SJCRH30 (cell line): ENCODE data around the gene LIMS1. TPM values are rescaled to one million over a fixed set of nuclear protein-coding genes. Genes with fewer than 3 reads are reported as not detected.
A peak's percentile ranks its signal among the peaks of the same experiment; 100 is the strongest.
"Not testable (repeated sequence)": the region's sequence is repeated elsewhere in the genome, so short reads cannot be mapped to it uniquely, and the experiment has no call there.

Experiments used
- DNase-seq, 2 experiments: peaks; one replicate each; pipeline ENCODE4 v3.0.0-alpha.2; 2015 to 2020
- H3K27ac ChIP-seq: fragments of 250-450 bp; sonication (Bioruptor Pico); 2 replicates; pipeline ENCODE4 v1.5.1; 2020; ENCODE audit warnings: mild to moderate bottlenecking, moderate library complexity
- H3K27me3 ChIP-seq: fragments of 250-450 bp; sonication (Bioruptor Pico); 2 replicates; pipeline ENCODE4 v1.5.1; 2020; ENCODE audit warnings: mild to moderate bottlenecking, moderate library complexity
- H3K36me3 ChIP-seq: fragments of 250-450 bp; sonication (Bioruptor Pico); 2 replicates; pipeline ENCODE4 v1.5.1; 2020; ENCODE audit warnings: mild to moderate bottlenecking, moderate library complexity
- H3K4me1 ChIP-seq: fragments of 250-450 bp; sonication (Bioruptor Pico); 2 replicates; pipeline ENCODE4 v1.5.1; 2020; ENCODE audit warnings: mild to moderate bottlenecking, moderate library complexity
- H3K4me3 ChIP-seq: fragments of 250-450 bp; sonication (Bioruptor Pico); 2 replicates; pipeline ENCODE4 v1.5.1; 2020; ENCODE audit warnings: mild to moderate bottlenecking, moderate library complexity
- H3K9me3 ChIP-seq: fragments of 250-450 bp; sonication (Bioruptor Pico); replicated peaks from 2 replicates; pipeline ENCODE4 v1.5.1; 2020; ENCODE audit warnings: mild to moderate bottlenecking, moderate library complexity
- total RNA-seq: library from RNA; depleted of rRNA; stranded (reverse); fragments of >200 nt; shearing (Covaris generic); gene quantifications from 2 replicates; pipeline ENCODE4 v1.2.3, GENCODE V29; 2014; rRNA removed

The LIMS1 gene
- total RNA-seq, 1 experiment from 2014 or later = 44.0 TPM

DNA sequence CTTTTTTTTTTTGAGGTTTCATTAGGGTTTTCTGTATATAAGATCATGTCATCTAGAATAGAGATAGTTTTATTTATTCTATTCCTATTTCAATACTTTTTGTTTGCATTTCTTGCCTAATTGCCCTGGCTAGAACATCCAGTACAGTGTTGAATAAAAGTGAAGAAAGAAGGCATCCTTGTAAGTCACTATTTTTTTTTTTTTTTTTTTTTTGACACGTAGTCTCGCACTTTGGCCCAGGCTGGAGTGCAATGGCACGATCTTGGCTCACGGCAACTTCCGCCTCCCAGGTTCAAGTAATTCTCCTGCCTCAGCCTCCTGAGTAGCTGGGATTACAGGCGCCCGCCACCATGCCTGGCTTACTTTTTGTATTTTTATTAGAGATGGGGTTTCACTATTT, 157.2 kb downstream of the LIMS1 start:
- Histone ChIP-seq H3K9me3 (no peaks in the 10 kb centered on the region), H3K27ac (no peak overlapping the region)

DNA sequence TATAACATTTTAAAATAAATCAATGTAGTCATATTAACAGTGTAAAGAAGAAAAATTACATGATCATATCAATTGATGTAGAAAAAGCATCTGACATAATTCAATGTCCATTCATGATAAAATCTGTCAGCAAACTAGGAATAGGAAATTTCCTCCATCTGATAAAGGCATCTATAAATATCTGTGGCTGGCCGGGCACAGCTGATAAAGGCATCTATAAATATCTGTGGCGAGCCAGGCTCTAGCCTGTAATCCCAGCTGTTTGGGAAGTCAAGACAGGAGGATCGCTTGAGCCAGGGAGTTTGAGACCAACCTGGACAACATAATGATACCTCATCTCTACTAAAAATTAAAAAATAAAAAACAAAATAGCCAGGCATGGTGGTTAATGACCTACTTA, 166.9 kb downstream of the LIMS1 start:
- Histone ChIP-seq H3K27ac (no peak overlapping the region), H3K9me3 (no peaks in the 10 kb centered on the region), H3K27me3 (no peaks in the 10 kb centered on the region), H3K36me3 (no peaks in the 10 kb centered on the region), H3K4me3 (no peak overlapping the region), H3K4me1 (peaks cover 9% of the 10 kb centered on the region)
- peak; percentile 55 to 64 for DNase-seq

More for the DNA sequence above, 157.2 kb downstream of the LIMS1 start:
- DNase-seq = no peak
- H3K36me3 ChIP-seq = no peaks in the 10 kb centered on the region
- H3K27me3 ChIP-seq = no peaks in the 10 kb centered on the region
- no peaks in the 10 kb centered on the region for H3K4me1 ChIP-seq
- H3K4me3 ChIP-seq = no peak overlapping the region

DNA sequence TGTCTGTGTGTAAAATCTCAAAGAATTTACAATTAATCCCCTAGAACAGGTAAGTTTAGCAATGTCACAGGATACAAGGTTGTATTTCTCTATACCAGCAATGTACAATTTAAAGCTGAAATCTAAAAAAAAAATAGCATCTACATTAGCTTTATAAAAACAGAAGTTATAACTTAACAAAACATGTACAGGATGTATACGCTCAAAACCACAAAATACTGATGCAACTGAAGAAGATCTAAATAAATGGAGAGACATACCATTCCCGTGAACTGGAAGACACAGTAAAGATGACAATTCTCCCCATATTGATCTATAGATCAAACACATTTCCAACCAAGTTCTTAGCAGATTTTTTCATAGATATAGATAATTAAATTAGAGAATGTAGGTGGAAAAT, 167.5 kb downstream of the LIMS1 start:
- no peaks in the 10 kb centered on the region for H3K27me3 ChIP-seq
- no peaks in the 10 kb centered on the region for H3K36me3 ChIP-seq
- H3K4me3 ChIP-seq = no peak overlapping the region
- DNase-seq = no peak
- H3K27ac ChIP-seq = no peak overlapping the region
- peaks cover 9% of the 10 kb centered on the region for H3K4me1 ChIP-seq
- H3K9me3 ChIP-seq = no peaks in the 10 kb centered on the region

DNA sequence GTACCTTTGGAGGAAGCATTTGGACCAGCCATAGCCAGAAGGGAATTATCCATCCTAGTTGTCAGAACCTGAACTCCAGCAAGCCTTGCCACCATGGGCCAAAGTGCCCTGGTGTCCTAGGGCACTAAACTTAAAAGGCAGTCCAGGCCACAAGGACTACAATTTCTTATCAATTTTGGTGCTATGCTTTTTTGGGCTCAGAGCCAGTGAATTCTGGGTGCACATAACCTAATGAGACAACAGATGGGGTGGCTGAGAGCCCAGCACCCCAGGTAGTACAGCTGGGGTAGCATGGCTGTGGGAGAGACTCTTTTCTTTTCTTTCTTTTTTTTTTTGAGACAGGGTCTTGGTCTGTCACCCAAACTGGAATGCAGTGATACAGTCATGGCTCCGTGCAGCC, 170.6 kb downstream of the LIMS1 start:
- no peak overlapping the region for H3K4me3 ChIP-seq
- no peak for DNase-seq
- no peak overlapping the region for H3K27ac ChIP-seq
- no peaks in the 10 kb centered on the region for H3K36me3 ChIP-seq
- H3K9me3 ChIP-seq = no peaks in the 10 kb centered on the region
- H3K27me3 ChIP-seq = no peaks in the 10 kb centered on the region
- H3K4me1 ChIP-seq = peaks cover 9% of the 10 kb centered on the region

DNA sequence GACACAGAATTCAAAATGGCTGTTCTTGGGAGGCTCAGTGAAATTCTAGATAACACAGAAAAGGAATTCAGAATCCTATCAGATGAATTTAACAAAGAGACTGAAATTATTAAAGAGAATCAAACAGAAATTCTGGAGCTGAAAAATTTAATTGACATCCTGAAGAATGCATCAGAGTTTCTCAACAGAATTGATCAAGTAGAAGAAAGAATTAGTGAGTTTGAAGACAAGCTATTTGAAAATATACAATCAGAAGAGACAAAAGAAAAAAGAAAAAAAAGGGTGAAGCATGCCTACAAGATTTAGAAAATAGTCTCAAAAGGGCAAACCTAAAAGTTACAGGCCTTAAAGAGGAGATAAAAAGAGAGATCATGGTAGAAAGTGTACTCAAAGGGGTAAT, 173.0 kb downstream of the LIMS1 start:
- DNase-seq = no peak
- Histone ChIP-seq H3K27ac (no peak overlapping the region), H3K4me1 (no peaks in the 10 kb centered on the region), H3K36me3 (no peaks in the 10 kb centered on the region), H3K27me3 (no peaks in the 10 kb centered on the region), H3K9me3 (no peaks in the 10 kb centered on the region), H3K4me3 (no peak overlapping the region)

DNA sequence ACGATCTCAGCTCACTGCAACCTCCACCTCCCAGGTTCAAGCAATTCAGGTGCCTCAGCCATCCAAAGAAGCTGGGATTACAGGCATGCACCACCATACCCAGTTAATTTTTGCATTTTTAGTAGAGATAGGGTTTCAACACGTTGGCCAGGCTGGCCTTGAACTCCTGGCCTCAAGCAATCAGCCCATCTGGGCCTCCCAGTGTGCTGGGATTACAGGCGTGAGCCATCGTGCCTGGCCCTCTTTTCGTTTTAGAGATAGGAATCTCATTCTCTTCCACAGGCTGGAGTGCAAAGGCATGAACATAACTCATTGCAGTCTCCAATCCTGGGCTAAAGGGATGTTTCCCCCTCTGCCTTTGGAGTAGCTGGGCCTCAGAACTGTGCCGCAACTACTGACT, 182.7 kb downstream of the LIMS1 start:
- not testable (repeated sequence) for H3K9me3 ChIP-seq

DNA sequence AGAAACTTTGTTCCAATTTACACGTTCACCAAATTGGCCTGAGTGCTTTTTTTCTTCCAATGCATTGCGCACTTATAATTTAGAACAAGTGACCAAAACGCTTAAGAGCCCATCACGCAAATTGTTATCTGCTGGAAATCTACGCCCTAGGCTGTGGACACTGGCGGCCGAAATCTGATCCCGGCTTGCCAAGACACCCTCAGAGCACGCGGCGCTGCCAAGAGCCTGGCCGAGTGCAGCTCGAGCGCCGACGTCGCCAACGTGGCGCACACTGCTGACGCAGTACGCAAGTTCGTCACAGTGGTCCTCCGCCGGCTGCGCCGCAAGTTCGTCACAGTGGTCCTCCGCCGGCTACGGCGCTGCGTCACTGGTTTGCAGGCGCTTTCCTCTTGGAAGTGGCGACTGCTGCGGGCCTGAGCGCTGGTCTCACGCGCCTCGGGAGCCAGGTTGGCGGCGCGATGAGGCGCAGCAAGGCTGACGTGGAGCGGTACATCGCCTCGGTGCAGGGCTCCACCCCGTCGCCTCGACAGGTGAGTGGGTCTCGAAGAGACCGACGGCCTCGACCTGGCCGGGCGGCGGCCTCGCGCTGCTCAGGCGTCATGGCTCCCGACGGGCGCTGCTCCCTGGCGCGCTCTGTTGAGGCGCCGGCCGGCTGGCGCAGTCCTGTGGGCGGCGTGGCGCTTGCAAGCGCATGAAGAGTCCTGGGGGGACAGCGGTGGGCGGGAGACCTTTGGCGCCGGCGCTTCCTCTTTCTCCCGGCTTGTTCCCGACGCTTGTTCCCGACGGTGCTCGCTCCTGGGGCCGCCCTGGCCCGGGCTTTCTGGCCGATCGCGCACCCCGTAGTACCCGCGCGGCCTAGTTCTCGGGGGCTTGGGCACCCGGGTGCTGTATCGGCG, 185.1 kb downstream of the LIMS1 start, which contains the start of gene RANBP2:
RANBP2 (plus strand) TSS at position 334 of the 896 bp plus-strand sequence; CDS start at position 459, 125 bp downstream.
- no peaks in the 10 kb centered on the region for H3K36me3 ChIP-seq
- no peaks in the 10 kb centered on the region for H3K4me1 ChIP-seq
- peak within 1 kb of the TSS; percentile 88 for H3K27ac ChIP-seq
- H3K9me3 ChIP-seq = no peaks in the 10 kb centered on the region
- peak; percentile 97 for DNase-seq
- H3K27me3 ChIP-seq = no peaks in the 10 kb centered on the region
- peak within 1 kb of the TSS; percentile 85 for H3K4me3 ChIP-seq

More for the DNA sequence above, 182.7 kb downstream of the LIMS1 start:
- not testable (repeated sequence) for H3K4me1 ChIP-seq, DNase-seq, H3K27ac ChIP-seq, H3K36me3 ChIP-seq, H3K4me3 ChIP-seq, H3K27me3 ChIP-seq

DNA sequence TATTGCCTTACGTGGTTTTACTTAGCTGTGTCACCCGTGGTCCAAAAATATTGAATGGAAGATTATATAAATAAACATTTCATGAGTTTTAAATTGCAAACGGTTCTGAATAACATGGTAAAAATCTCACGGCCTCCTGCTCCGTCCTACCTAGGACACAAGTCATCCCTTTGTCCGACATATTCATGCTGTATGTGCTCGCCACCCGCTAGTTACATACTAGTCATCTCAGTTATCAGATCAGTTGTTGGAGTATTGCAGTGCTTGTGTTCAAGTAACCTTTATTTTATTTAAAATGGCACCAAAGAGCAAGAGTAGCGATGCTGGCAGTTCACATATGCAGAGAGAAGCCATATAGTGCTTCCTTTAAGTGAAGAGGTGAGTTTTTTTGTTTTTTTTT, 191.8 kb downstream of the LIMS1 start:
- not testable (repeated sequence) for H3K27me3 ChIP-seq, H3K4me1 ChIP-seq, H3K36me3 ChIP-seq, H3K4me3 ChIP-seq, DNase-seq, H3K9me3 ChIP-seq, H3K27ac ChIP-seq

DNA sequence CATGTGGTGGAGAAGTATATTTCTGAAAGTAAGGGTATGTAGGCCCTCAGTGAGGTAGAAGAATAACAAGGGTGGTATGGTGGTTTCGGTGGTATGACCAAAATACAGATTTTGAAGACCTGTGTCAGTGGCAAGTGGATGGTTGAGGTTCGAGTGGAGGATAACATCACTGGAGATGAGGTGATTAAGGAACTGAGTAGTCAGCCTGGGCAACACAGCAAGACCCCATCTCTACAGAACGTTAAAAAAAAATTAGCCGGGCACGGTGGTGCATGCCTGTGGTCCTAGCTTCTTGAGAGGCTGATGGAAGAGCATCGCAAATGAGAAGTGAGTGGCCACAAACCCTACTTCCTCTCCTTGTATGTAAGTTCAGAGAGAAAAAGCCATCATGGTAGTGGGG, 200.4 kb downstream of the LIMS1 start:
- not testable (repeated sequence) for H3K9me3 ChIP-seq, H3K4me1 ChIP-seq, DNase-seq, H3K4me3 ChIP-seq, H3K27ac ChIP-seq, H3K27me3 ChIP-seq, H3K36me3 ChIP-seq

Other genes with a start within 250 kb of the LIMS1 start
- not detected in 2 replicates for gene SULT1C2, start 245.6 kb upstream of the LIMS1 start, total RNA-seq
- 1.6 and 2.4 TPM in 2 replicates for gene SULT1C4, start 156.5 kb upstream of the LIMS1 start, total RNA-seq
- gene GCC2, start 85.3 kb upstream of the LIMS1 start, total RNA-seq = 19.0 and 29.1 TPM in 2 replicates
- gene RANBP2, start 185.0 kb downstream of the LIMS1 start, total RNA-seq = 107 and 120 TPM in 2 replicates